NCI-H1694 treated with DMSO at 0.1 percent for 48 hours (cell line): ENCODE measurements around the gene QSOX2.

ENCODE experiments used
- DNase-seq: peaks from one replicate; lab custom pipeline; 2025; lab: John Stamatoyannopoulos, UW

The QSOX2 gene

GRCh38 chr9:136265561-136266355 lies 20.1 kb upstream of the QSOX2 start:
- DNase-seq: no peak

GRCh38 chr9:136264441-136265405 lies 19.1 kb upstream of the QSOX2 start:
- DNase-seq: no peak

GRCh38 chr9:136264031-136264430 lies 18.4 kb upstream of the QSOX2 start:
- DNase-seq: peak; percentile 41

GRCh38 chr9:136262671-136263178 lies 17.1 kb upstream of the QSOX2 start:
- DNase-seq: no peak

- DNase-seq: no peak
Measured at GRCh38 chr9:136261686-136262430, 16.2 kb upstream of the QSOX2 start.

- DNase-seq: no peak
Measured at GRCh38 chr9:136260936-136261472, 15.4 kb upstream of the QSOX2 start.

GRCh38 chr9:136260521-136260920 lies 14.9 kb upstream of the QSOX2 start:
- no peak for DNase-seq

- no peak for DNase-seq
Measured at GRCh38 chr9:136259836-136260235, 14.2 kb upstream of the QSOX2 start.

- no peak for DNase-seq
Measured at GRCh38 chr9:136259517-136259813, 13.9 kb upstream of the QSOX2 start.

- no peak for DNase-seq
Measured at GRCh38 chr9:136258786-136259516, 13.3 kb upstream of the QSOX2 start.

- DNase-seq: no peak
Measured at GRCh38 chr9:136258299-136258625, 12.7 kb upstream of the QSOX2 start.

- DNase-seq: no peak
Measured at GRCh38 chr9:136257381-136258298, 12.0 kb upstream of the QSOX2 start.

GRCh38 chr9:136255896-136256890 lies 10.6 kb upstream of the QSOX2 start:
- DNase-seq: no peak

- no peak for DNase-seq
Measured at GRCh38 chr9:136255166-136255538, 9.5 kb upstream of the QSOX2 start.

GRCh38 chr9:136254381-136255165 lies 9.0 kb upstream of the QSOX2 start:
- DNase-seq: no peak

GRCh38 chr9:136253246-136254130 lies 7.9 kb upstream of the QSOX2 start:
- no peak for DNase-seq

GRCh38 chr9:136252846-136253245 lies 7.2 kb upstream of the QSOX2 start:
- DNase-seq: no peak
